Gastroesophageal sphincter (tissue), 4 donors: ENCODE results near the gene DNAH10. TPM values are rescaled to one million over a fixed set of nuclear protein-coding genes. Genes with fewer than 3 reads are reported as not detected.

Source experiments
- ATAC-seq: fragments of 150-250 bp; one replicate; pipeline ENCODE4 v1.9.1; 2016; ENCODE audit warnings: mild to moderate bottlenecking, moderate library complexity
- H3K27ac ChIP-seq, 4 donors: fragments of 200-600 bp; sonication (generic) in 3 of 4; 1 replicate in 3 of 4; 2 replicates in 1 of 4; pipeline ENCODE4 v1.5.1; 2016 to 2019
- H3K27me3 ChIP-seq: fragments of 200-600 bp; sonication (generic); one replicate; pipeline ENCODE4 v1.5.1; 2019
- H3K36me3 ChIP-seq, 2 donors: fragments of 200-600 bp; sonication (generic); one replicate each; pipeline ENCODE4 v1.5.1; 2019; ENCODE audit warnings: control low read depth in 1 of 2
- H3K4me1 ChIP-seq, 3 donors: fragments of 200-600 bp; sonication (generic); 1 replicate in 2 of 3; 2 replicates in 1 of 3; pipeline ENCODE4 v1.5.1; 2016 to 2019; ENCODE audit warnings: control low read depth in 2 of 3
- H3K4me3 ChIP-seq, 2 donors: fragments of 200-600 bp; sonication (generic); one replicate each; pipeline ENCODE4 v1.5.1; 2019; ENCODE audit warnings: mild to moderate bottlenecking in 1 of 2, moderate library complexity in 1 of 2
- H3K9me3 ChIP-seq, 3 donors: fragments of 200-600 bp; sonication (generic); one replicate each; pipeline ENCODE4 v1.5.1; 2017 to 2019; ENCODE audit warnings: control low read depth in 2 of 3
- EP300 ChIP-seq: sonication (generic); formaldehyde crosslinking; IDR thresholded peaks from one replicate; pipeline ENCODE4 v1.6.1; 2017; ENCODE audit warnings: antibody characterized with exemption, mild to moderate bottlenecking
- POLR2A ChIP-seq, 2 donors: fragments of 450-650 bp; IDR thresholded peaks; one replicate each; pipeline ENCODE4 v1.6.1; 2017; ENCODE audit warnings: antibody characterized with exemption in 2 of 2, mild to moderate bottlenecking in 2 of 2, moderate library complexity in 1 of 2
- POLR2AphosphoS5 ChIP-seq: sonication (generic); formaldehyde crosslinking; IDR thresholded peaks from one replicate; pipeline ENCODE4 v1.6.1; 2017; ENCODE audit warnings: antibody characterized with exemption
- WGBS, 2 donors: methylation state at CpG; one replicate each; pipeline ENCODE4 v1.1.5; 2018; ENCODE audit warnings: low coverage in 1 of 2; 5-methylcytosine and 5-hydroxymethylcytosine counted together
- total RNA-seq, 4 donors: library from RNA; depleted of rRNA; stranded (reverse); fragments of >200 nt; gene quantifications; one replicate each; pipeline ENCODE4 v1.1.0, GENCODE V29; 2016
- TF ChIP-seq, protein P1 (sequence below), 4 experiments: fragments of 200-600 bp in 2 of 4; fragments of 450-650 bp in 2 of 4; sonication (generic) in 1 of 4; IDR thresholded peaks; one replicate each; pipeline ENCODE4 v1.5.1; 2017 to 2019; ENCODE audit warnings: antibody characterized with exemption in 4 of 4, mild to moderate bottlenecking in 2 of 4, moderate library complexity in 2 of 4

The DNAH10 gene
- total RNA-seq, 4 donors from 2014 or later = not detected

- Histone ChIP-seq H3K4me3 (no peak overlapping the region), H3K9me3 (peaks cover 0 to 6% (median 0%) of the 10 kb centered on the region in 3 donors), H3K27me3 (peaks cover 24% of the 10 kb centered on the region), H3K27ac (no peak overlapping the region), H3K36me3 (no peaks in the 10 kb centered on the region), H3K4me1 (no peaks in the 10 kb centered on the region)
- ATAC-seq = no peak
- 79% methylated on average over 2 of the region's 6 CpGs; no CpG with 5 or more reads in 1 of the 2 donors for WGBS, 2 donors
- TF ChIP-seq, protein P1, sequence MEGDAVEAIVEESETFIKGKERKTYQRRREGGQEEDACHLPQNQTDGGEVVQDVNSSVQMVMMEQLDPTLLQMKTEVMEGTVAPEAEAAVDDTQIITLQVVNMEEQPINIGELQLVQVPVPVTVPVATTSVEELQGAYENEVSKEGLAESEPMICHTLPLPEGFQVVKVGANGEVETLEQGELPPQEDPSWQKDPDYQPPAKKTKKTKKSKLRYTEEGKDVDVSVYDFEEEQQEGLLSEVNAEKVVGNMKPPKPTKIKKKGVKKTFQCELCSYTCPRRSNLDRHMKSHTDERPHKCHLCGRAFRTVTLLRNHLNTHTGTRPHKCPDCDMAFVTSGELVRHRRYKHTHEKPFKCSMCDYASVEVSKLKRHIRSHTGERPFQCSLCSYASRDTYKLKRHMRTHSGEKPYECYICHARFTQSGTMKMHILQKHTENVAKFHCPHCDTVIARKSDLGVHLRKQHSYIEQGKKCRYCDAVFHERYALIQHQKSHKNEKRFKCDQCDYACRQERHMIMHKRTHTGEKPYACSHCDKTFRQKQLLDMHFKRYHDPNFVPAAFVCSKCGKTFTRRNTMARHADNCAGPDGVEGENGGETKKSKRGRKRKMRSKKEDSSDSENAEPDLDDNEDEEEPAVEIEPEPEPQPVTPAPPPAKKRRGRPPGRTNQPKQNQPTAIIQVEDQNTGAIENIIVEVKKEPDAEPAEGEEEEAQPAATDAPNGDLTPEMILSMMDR (IDR thresholded peaks at IDR 0.05) = no peak
- no peak for TF ChIP-seq POLR2AphosphoS5
Measured at GRCh38 chr12:123822804-123823203, 60.7 kb downstream of the DNAH10 start.

- no peak for ATAC-seq
- Histone ChIP-seq H3K27me3 (peaks cover 2% of the 10 kb centered on the region), H3K27ac (no peak overlapping the region), H3K4me1 (no peaks in the 10 kb centered on the region), H3K4me3 (no peak overlapping the region), H3K9me3 (peaks cover 0 to 17% (median 0%) of the 10 kb centered on the region in 3 donors), H3K36me3 (no peaks in the 10 kb centered on the region)
- TF ChIP-seq, protein P1 (IDR thresholded peaks at IDR 0.05) = no peak
- TF ChIP-seq POLR2A (IDR thresholded peaks at IDR 0.05) = no peak
- no peak for TF ChIP-seq POLR2AphosphoS5
- TF ChIP-seq EP300 = no peak
- 40 to 87% methylated on average over 1 to 3 of the region's 3 CpGs for WGBS, 2 donors
Measured at GRCh38 chr12:123828120-123828519, 66.0 kb downstream of the DNAH10 start.

DNA sequence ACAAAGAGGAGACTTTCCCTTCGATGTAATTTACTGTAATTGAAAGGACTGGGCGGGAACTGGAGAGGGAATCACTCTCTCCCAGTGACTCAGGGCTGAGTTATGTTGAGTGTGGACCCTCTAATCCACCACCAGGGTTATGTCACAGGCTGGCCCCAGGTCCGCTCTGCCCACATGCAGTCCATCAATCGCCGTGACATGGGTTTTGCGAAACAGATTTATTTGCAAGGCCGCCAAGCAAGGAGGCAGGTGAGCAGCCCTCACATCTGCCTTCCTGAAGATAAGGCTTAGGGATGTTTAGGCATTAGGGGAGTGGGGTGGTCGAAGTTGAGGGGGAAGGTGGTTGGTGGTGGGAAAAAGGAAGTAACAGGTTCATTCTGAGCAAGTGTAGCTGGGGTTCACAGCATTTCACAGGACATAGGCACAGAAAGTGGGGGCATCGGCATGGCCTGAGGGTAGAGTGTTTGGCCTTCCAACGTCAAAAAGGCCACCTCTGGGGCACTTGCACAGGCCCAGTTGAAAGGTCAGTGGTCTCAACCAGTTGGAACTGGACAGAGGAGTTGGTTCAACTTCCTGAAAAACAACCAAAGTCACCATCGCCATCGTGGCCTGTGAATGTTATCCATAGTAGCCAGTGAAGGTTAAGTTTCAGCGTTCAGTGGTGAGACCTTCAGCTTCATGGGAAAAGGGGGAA lies 66.9 kb downstream of the DNAH10 start:
- 70 to 87% methylated on average over 4 to 8 of the region's 13 CpGs for WGBS, 2 donors
- Histone ChIP-seq H3K27me3 (no peaks in the 10 kb centered on the region), H3K36me3 (no peaks in the 10 kb centered on the region)

GRCh38 chr12:123829561-123829960 lies 67.5 kb downstream of the DNAH10 start:
- ATAC-seq = no peak
- H3K27ac ChIP-seq = no peak overlapping the region
- H3K27me3 ChIP-seq = no peaks in the 10 kb centered on the region
- no peak overlapping the region for H3K4me3 ChIP-seq
- H3K4me1 ChIP-seq = no peaks in the 10 kb centered on the region
- TF ChIP-seq POLR2A (IDR thresholded peaks at IDR 0.05) (no peak), POLR2AphosphoS5 (no peak), EP300 (no peak)
- TF ChIP-seq, protein P1 (IDR thresholded peaks at IDR 0.05) = no peak
- 83 to 84% methylated on average over 6 to 9 of the region's 10 CpGs for WGBS, 2 donors
- no peaks in the 10 kb centered on the region for H3K36me3 ChIP-seq
- H3K9me3 ChIP-seq = peaks cover 0 to 30% (median 0%) of the 10 kb centered on the region in 3 donors

More for the DNA sequence above, 66.9 kb downstream of the DNAH10 start:
- Histone ChIP-seq H3K9me3 (peaks cover 0 to 25% (median 0%) of the 10 kb centered on the region in 3 donors), H3K4me3 (no peak overlapping the region), H3K27ac (no peak overlapping the region), H3K4me1 (no peaks in the 10 kb centered on the region)
- ATAC-seq = no peak
- TF ChIP-seq POLR2AphosphoS5 (no peak), POLR2A (IDR thresholded peaks at IDR 0.05) (no peak), EP300 (no peak)
- TF ChIP-seq, protein P1 (IDR thresholded peaks at IDR 0.05) = no peak

GRCh38 chr12:123830675-123831074 lies 68.6 kb downstream of the DNAH10 start:
- Histone ChIP-seq H3K4me1 (no peaks in the 10 kb centered on the region), H3K27me3 (no peaks in the 10 kb centered on the region), H3K36me3 (no peaks in the 10 kb centered on the region), H3K27ac (no peak overlapping the region), H3K4me3 (no peak overlapping the region), H3K9me3 (peaks cover 0 to 36% (median 0%) of the 10 kb centered on the region in 3 donors)
- 94 to 100% methylated on average over 1 to 2 of the region's 2 CpGs for WGBS, 2 donors
- TF ChIP-seq, protein P1 (IDR thresholded peaks at IDR 0.05) = no peak
- TF ChIP-seq EP300 (no peak), POLR2AphosphoS5 (no peak), POLR2A (IDR thresholded peaks at IDR 0.05) (no peak)
- ATAC-seq = no peak
